HG02759 (cell line): ENCODE results near the gene NOL7.
A peak's percentile ranks its signal among the peaks of the same experiment; 100 is the strongest.

ENCODE experiments used
- ATAC-seq: cut with Tn5 transposase; IDR thresholded peaks from one replicate; pipeline ENCODE4 v1.9.1; 2021; ENCODE audit warnings: mild to moderate bottlenecking, moderate library complexity; ENCODE audit not compliant: unreplicated experiment

The NOL7 gene

GRCh38 chr6:13649393-13649792, 34.3 kb downstream of the NOL7 start:
- ATAC-seq: no peak

GRCh38 chr6:13653296-13653695, 38.2 kb downstream of the NOL7 start:
- no peak for ATAC-seq

- ATAC-seq: no peak
Observed at GRCh38 chr6:13654496-13654895, 39.4 kb downstream of the NOL7 start.

GRCh38 chr6:13655700-13656099, 40.6 kb downstream of the NOL7 start:
- no peak for ATAC-seq

- no peak for ATAC-seq
Observed at GRCh38 chr6:13660273-13660672, 45.1 kb downstream of the NOL7 start.

GRCh38 chr6:13660893-13661292, 45.8 kb downstream of the NOL7 start:
- ATAC-seq: no peak

GRCh38 chr6:13661647-13662046, 46.5 kb downstream of the NOL7 start:
- ATAC-seq: no peak

- no peak for ATAC-seq
Observed at GRCh38 chr6:13662651-13663334, 47.7 kb downstream of the NOL7 start.

GRCh38 chr6:13663986-13664385, 48.9 kb downstream of the NOL7 start:
- ATAC-seq: no peak

GRCh38 chr6:13664703-13665352, 49.7 kb downstream of the NOL7 start:
- ATAC-seq: no peak

GRCh38 chr6:13666194-13667105, 51.3 kb downstream of the NOL7 start:
- ATAC-seq: no peak

- ATAC-seq: no peak
Observed at GRCh38 chr6:13667655-13668054, 52.5 kb downstream of the NOL7 start.

- ATAC-seq: peak; percentile 44
Observed at GRCh38 chr6:13668291-13668928, 53.3 kb downstream of the NOL7 start.

GRCh38 chr6:13669476-13669875, 54.3 kb downstream of the NOL7 start:
- no peak for ATAC-seq
